Neural cell (in vitro differentiated cells): Measurements from ENCODE around the gene AOAH.
"Not testable (repeated sequence)": the region's sequence is repeated elsewhere in the genome, so short reads cannot be mapped to it uniquely, and the experiment has no call there.

ENCODE experiments used
- CTCF ChIP-seq: fragments of 450-650 bp; IDR thresholded peaks from 2 replicates; pipeline ENCODE4 v1.5.1; 2014; ENCODE audit warnings: antibody characterized with exemption, mild to moderate bottlenecking, moderate library complexity; ENCODE audit not compliant: poor library complexity, severe bottlenecking
- EP300 ChIP-seq: fragments of 450-650 bp; conservative IDR thresholded peaks from 2 replicates; pipeline ENCODE4 v1.6.1; 2014; ENCODE audit warnings: antibody characterized with exemption, mild to moderate bottlenecking, moderate library complexity; ENCODE audit not compliant: poor library complexity, severe bottlenecking
- POLR2AphosphoS5 ChIP-seq: IDR thresholded peaks from 2 replicates; pipeline ENCODE4 v1.6.1; 2012
- SMC3 ChIP-seq: fragments of 450-650 bp; conservative IDR thresholded peaks from 2 replicates; pipeline ENCODE4 v1.6.1; 2014; ENCODE audit warnings: antibody characterized with exemption, mild to moderate bottlenecking, moderate library complexity; ENCODE audit not compliant: poor library complexity

GRCh38 chr7:36649319-36649718 lies 75.0 kb downstream of the AOAH start:
- not testable (repeated sequence) for TF ChIP-seq CTCF, POLR2AphosphoS5, EP300, SMC3
